Mesenchymal stem cell (in vitro differentiated cells and primary cell): ENCODE measurements around the gene HGS.

ENCODE experiments used
- DNase-seq: peaks from one replicate; pipeline ENCODE4 v3.0.0-alpha.2; 2013
- H2AFZ ChIP-seq: one replicate; pipeline ENCODE4 v1.6.1; 2013; ENCODE audit warnings: low read depth, mild to moderate bottlenecking, control low read depth, inconsistent platforms, low read length, moderate library complexity
- H2AK5ac ChIP-seq: 2 replicates; pipeline ENCODE4 v1.6.1; 2013; ENCODE audit warnings: low read length, moderate library complexity, mild to moderate bottlenecking, inconsistent platforms; ENCODE audit not compliant: severe bottlenecking
- H2BK120ac ChIP-seq: one replicate; pipeline ENCODE4 v1.6.1; 2013; ENCODE audit warnings: low read depth, mild to moderate bottlenecking, inconsistent platforms, low read length, moderate library complexity
- H2BK12ac ChIP-seq, 2 experiments: one replicate each; pipeline ENCODE4 v1.6.1; 2013; ENCODE audit warnings: inconsistent platforms in 2 of 2, low read length in 2 of 2, mild to moderate bottlenecking in 2 of 2, moderate library complexity in 2 of 2, control low read depth in 1 of 2
- H2BK15ac ChIP-seq: one replicate; pipeline ENCODE4 v1.6.1; 2013; ENCODE audit warnings: mild to moderate bottlenecking, low read depth, inconsistent platforms; ENCODE audit not compliant: poor library complexity, severe bottlenecking
- H2BK5ac ChIP-seq: 2 replicates; pipeline ENCODE4 v1.6.1; 2013; ENCODE audit warnings: low read depth, mild to moderate bottlenecking, low read length, control low read depth, inconsistent platforms; ENCODE audit not compliant: poor library complexity, severe bottlenecking
- H3K14ac ChIP-seq, 2 experiments: one replicate each; pipeline ENCODE4 v1.6.1; 2013; ENCODE audit warnings: inconsistent platforms in 2 of 2, low read length in 2 of 2, control low read depth in 1 of 2, mild to moderate bottlenecking in 1 of 2, moderate library complexity in 1 of 2
- H3K18ac ChIP-seq, 2 experiments: one replicate each; pipeline ENCODE4 v1.6.1; 2013; ENCODE audit warnings: inconsistent platforms in 2 of 2, low read length in 2 of 2, control low read depth in 1 of 2, low read depth in 1 of 2, mild to moderate bottlenecking in 1 of 2
- H3K23ac ChIP-seq, 2 experiments: one replicate each; pipeline ENCODE4 v1.6.1; 2013; ENCODE audit warnings: inconsistent platforms in 2 of 2, low read length in 2 of 2, mild to moderate bottlenecking in 2 of 2, moderate library complexity in 2 of 2, control low read depth in 1 of 2
- H3K27ac ChIP-seq: 2 replicates; pipeline ENCODE4 v1.5.1; 2013; ENCODE audit warnings: mild to moderate bottlenecking, moderate library complexity, low read length, control low read depth, inconsistent platforms; ENCODE audit not compliant: poor library complexity, severe bottlenecking
- H3K27me3 ChIP-seq, 2 experiments: 2 replicates each; pipeline versions ENCODE4 v1.6.1 to v1.7.0; 2013; ENCODE audit warnings: low read length in 2 of 2, mild to moderate bottlenecking in 2 of 2, moderate library complexity in 2 of 2, control low read depth in 1 of 2, inconsistent platforms in 1 of 2; ENCODE audit not compliant: control insufficient read depth in 1 of 2, insufficient read depth in 1 of 2
- H3K36me3 ChIP-seq, 2 experiments: 2 replicates each; pipeline versions ENCODE4 v1.6.1 to v1.7.0; 2013; ENCODE audit warnings: low read length in 2 of 2, control low read depth in 1 of 2, inconsistent platforms in 1 of 2, low read depth in 1 of 2, mild to moderate bottlenecking in 1 of 2; ENCODE audit not compliant: insufficient read depth in 2 of 2, control insufficient read depth in 1 of 2
- H3K4ac ChIP-seq, 2 experiments: one replicate each; pipeline ENCODE4 v1.6.1; 2013; ENCODE audit warnings: inconsistent platforms in 2 of 2, low read length in 2 of 2, mild to moderate bottlenecking in 2 of 2, moderate library complexity in 2 of 2, control low read depth in 1 of 2, low read depth in 1 of 2
- H3K4me1 ChIP-seq: 2 replicates; pipeline ENCODE4 v1.6.1; 2013; ENCODE audit warnings: low read depth, low read length, control low read depth; ENCODE audit not compliant: control insufficient read depth, insufficient read depth
- H3K4me2 ChIP-seq: 2 replicates; pipeline ENCODE4 v1.6.1; 2013; ENCODE audit warnings: low read length, mild to moderate bottlenecking, inconsistent platforms; ENCODE audit not compliant: poor library complexity, severe bottlenecking
- H3K4me3 ChIP-seq, 2 experiments: 2 replicates each; pipeline versions ENCODE4 v1.5.1 to v1.7.0; 2013; ENCODE audit warnings: low read length in 2 of 2, mild to moderate bottlenecking in 2 of 2, control low read depth in 1 of 2, low read depth in 1 of 2; ENCODE audit not compliant: insufficient read depth in 1 of 2
- H3K79me1 ChIP-seq: replicated peaks from 2 replicates; pipeline ENCODE4 v1.6.1; 2013; ENCODE audit warnings: mild to moderate bottlenecking, control low read depth, low read length, inconsistent platforms; ENCODE audit not compliant: poor library complexity, severe bottlenecking
- H3K9ac ChIP-seq: 2 replicates; pipeline ENCODE4 v1.7.0; 2013; ENCODE audit warnings: mild to moderate bottlenecking, low read length, moderate library complexity
- H3K9me3 ChIP-seq: 2 replicates; pipeline ENCODE4 v1.7.0; 2013; ENCODE audit warnings: mild to moderate bottlenecking, low read length; ENCODE audit not compliant: control insufficient read depth
- H4K8ac ChIP-seq: one replicate; pipeline ENCODE4 v1.6.1; 2013; ENCODE audit warnings: inconsistent platforms, mild to moderate bottlenecking, low read length, moderate library complexity
- H4K91ac ChIP-seq: one replicate; pipeline ENCODE4 v1.6.1; 2013; ENCODE audit warnings: mild to moderate bottlenecking, low read length, inconsistent platforms
- WGBS: methylation state at CpG from one replicate; pipeline ENCODE4 v1.1.7; 2013; ENCODE audit warnings: mixed read lengths; 5-methylcytosine and 5-hydroxymethylcytosine counted together

HGS gene

GRCh38 chr17:81713004-81713555, 29.3 kb downstream of the HGS start:
- H2BK5ac ChIP-seq: no peak overlapping the region
- WGBS: 61% methylated on average over 18 of the region's 18 CpGs
- no peak overlapping the region for H3K14ac ChIP-seq
- H3K27me3 ChIP-seq: no peaks in the 10 kb centered on the region
- no peak overlapping the region for H3K27ac ChIP-seq
- H2BK120ac ChIP-seq: no peak overlapping the region
- H2AK5ac ChIP-seq: no peak overlapping the region
- H3K4me3 ChIP-seq: peak overlapping the region in 1 of 2 experiments; percentile 80
- H2BK12ac ChIP-seq: no peak overlapping the region
- no peak overlapping the region for H4K91ac ChIP-seq
- H3K4me2 ChIP-seq: peak overlapping the region; percentile 88
- H4K8ac ChIP-seq: no peak overlapping the region
- H2AFZ ChIP-seq: no peak overlapping the region
- H3K9me3 ChIP-seq: no peaks in the 10 kb centered on the region
- no peak overlapping the region for H2BK15ac ChIP-seq
- H3K79me1 ChIP-seq: peaks cover 13% of the 10 kb centered on the region
- H3K23ac ChIP-seq: no peak overlapping the region
- no peak for DNase-seq
- peaks cover 4 to 45% of the 10 kb centered on the region in 2 experiments for H3K36me3 ChIP-seq
- H3K9ac ChIP-seq: peak overlapping the region; percentile 76
- no peak overlapping the region for H3K18ac ChIP-seq
- H3K4me1 ChIP-seq: peaks cover 33% of the 10 kb centered on the region
- H3K4ac ChIP-seq: no peak overlapping the region

- H3K9me3 ChIP-seq: no peaks in the 10 kb centered on the region
- no peak overlapping the region for H2AFZ ChIP-seq
- H3K4me2 ChIP-seq: no peak overlapping the region
- no peak overlapping the region for H2BK15ac ChIP-seq
- no peak overlapping the region for H3K23ac ChIP-seq
- H3K9ac ChIP-seq: peak overlapping the region; percentile 76
- H3K27me3 ChIP-seq: no peaks in the 10 kb centered on the region
- peaks cover 33% of the 10 kb centered on the region for H3K4me1 ChIP-seq
- no peak overlapping the region for H2AK5ac ChIP-seq
- no peak overlapping the region for H3K27ac ChIP-seq
- no peak overlapping the region for H2BK5ac ChIP-seq
- H3K4ac ChIP-seq: no peak overlapping the region
- no peak for DNase-seq
- H4K8ac ChIP-seq: no peak overlapping the region
- WGBS: 85% methylated on average over 35 of the region's 36 CpGs
- H3K79me1 ChIP-seq: peaks cover 12% of the 10 kb centered on the region
- peak overlapping the region in 1 of 2 experiments; percentile 19 for H2BK12ac ChIP-seq
- no peak overlapping the region for H2BK120ac ChIP-seq
- no peak overlapping the region for H3K14ac ChIP-seq
- H3K4me3 ChIP-seq: peak overlapping the region in 1 of 2 experiments; percentile 80
- H3K18ac ChIP-seq: no peak overlapping the region
- peaks cover 0 to 42% of the 10 kb centered on the region in 2 experiments for H3K36me3 ChIP-seq
- H4K91ac ChIP-seq: peak overlapping the region; percentile 54
Measured at GRCh38 chr17:81713556-81714411, 30.0 kb downstream of the HGS start.

- Histone ChIP-seq H3K79me1 (peaks cover 12% of the 10 kb centered on the region), H3K4me3 (no peak overlapping the region), H2BK120ac (no peak overlapping the region), H2BK5ac (no peak overlapping the region), H3K36me3 (peaks cover 0 to 44% of the 10 kb centered on the region in 2 experiments), H4K91ac (no peak overlapping the region), H4K8ac (no peak overlapping the region), H3K27me3 (no peaks in the 10 kb centered on the region), H2BK15ac (no peak overlapping the region), H3K14ac (no peak overlapping the region), H2BK12ac (no peak overlapping the region), H3K9me3 (no peaks in the 10 kb centered on the region), H3K9ac (no peak overlapping the region), H3K4me1 (peaks cover 33% of the 10 kb centered on the region), H2AFZ (no peak overlapping the region), H2AK5ac (no peak overlapping the region), H3K4ac (no peak overlapping the region), H3K23ac (no peak overlapping the region), H3K27ac (no peak overlapping the region), H3K4me2 (no peak overlapping the region), H3K18ac (no peak overlapping the region)
- WGBS: 98% methylated on average over 37 of the region's 39 CpGs
- DNase-seq: no peak
Measured at GRCh38 chr17:81714412-81715106, 30.7 kb downstream of the HGS start.
